NCI-H69 (cell line): ENCODE results near the gene SEC31A.
"Not testable (repeated sequence)": the region's sequence is repeated elsewhere in the genome, so short reads cannot be mapped to it uniquely, and the experiment has no call there.

Experiments
- DNase-seq: peaks from one replicate; lab custom pipeline; 2025; lab: John Stamatoyannopoulos, UW

Gene SEC31A, protein sequence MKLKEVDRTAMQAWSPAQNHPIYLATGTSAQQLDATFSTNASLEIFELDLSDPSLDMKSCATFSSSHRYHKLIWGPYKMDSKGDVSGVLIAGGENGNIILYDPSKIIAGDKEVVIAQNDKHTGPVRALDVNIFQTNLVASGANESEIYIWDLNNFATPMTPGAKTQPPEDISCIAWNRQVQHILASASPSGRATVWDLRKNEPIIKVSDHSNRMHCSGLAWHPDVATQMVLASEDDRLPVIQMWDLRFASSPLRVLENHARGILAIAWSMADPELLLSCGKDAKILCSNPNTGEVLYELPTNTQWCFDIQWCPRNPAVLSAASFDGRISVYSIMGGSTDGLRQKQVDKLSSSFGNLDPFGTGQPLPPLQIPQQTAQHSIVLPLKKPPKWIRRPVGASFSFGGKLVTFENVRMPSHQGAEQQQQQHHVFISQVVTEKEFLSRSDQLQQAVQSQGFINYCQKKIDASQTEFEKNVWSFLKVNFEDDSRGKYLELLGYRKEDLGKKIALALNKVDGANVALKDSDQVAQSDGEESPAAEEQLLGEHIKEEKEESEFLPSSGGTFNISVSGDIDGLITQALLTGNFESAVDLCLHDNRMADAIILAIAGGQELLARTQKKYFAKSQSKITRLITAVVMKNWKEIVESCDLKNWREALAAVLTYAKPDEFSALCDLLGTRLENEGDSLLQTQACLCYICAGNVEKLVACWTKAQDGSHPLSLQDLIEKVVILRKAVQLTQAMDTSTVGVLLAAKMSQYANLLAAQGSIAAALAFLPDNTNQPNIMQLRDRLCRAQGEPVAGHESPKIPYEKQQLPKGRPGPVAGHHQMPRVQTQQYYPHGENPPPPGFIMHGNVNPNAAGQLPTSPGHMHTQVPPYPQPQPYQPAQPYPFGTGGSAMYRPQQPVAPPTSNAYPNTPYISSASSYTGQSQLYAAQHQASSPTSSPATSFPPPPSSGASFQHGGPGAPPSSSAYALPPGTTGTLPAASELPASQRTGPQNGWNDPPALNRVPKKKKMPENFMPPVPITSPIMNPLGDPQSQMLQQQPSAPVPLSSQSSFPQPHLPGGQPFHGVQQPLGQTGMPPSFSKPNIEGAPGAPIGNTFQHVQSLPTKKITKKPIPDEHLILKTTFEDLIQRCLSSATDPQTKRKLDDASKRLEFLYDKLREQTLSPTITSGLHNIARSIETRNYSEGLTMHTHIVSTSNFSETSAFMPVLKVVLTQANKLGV

GRCh38 chr4:82890901-82891706, at the start of gene SEC31A:
TSS of gene SEC31A (minus strand) at chr4:82891153. CDS start at chr4:82881936, 9,217 bp downstream.
- peak; percentile 95 for DNase-seq

DNA sequence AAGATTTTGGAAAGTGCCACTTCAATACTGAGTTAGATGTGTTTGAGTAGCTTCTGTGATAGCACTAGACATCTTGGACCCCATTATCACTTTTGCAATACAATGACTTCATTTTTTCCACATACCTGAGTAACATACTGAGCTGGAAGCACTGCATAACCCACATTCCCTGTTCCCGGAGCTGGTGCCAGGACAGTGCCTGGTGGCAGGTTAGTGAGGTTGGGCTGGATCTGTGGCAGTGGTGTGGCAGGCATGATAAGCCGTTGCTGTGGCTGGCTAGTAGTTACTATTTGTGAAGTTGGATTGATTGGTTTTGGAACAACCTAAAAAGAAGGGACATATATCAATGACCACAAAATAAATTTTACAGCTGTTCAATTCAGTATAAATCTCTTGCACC, 48.5 kb upstream of the SEC31A start:
- DNase-seq = no peak

DNA sequence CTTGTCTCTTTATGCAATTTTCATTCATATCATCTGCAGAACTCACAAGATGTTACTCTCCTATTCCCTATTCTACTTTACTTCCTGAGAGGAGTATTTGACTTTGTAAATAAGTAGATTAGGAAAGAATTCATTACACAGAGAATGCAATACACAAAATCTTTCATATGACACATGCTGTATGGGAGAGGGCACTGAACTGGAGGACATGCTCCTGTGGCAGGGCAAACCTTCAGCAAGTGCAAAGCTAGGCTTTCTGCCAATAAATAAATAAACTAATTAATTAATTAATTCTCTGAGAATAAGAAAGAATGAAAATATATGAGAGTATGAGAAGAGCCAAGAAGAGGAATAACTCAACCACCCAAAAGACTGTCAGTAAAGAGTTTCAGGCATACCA, 43.5 kb upstream of the SEC31A start:
- DNase-seq = no peak

DNA sequence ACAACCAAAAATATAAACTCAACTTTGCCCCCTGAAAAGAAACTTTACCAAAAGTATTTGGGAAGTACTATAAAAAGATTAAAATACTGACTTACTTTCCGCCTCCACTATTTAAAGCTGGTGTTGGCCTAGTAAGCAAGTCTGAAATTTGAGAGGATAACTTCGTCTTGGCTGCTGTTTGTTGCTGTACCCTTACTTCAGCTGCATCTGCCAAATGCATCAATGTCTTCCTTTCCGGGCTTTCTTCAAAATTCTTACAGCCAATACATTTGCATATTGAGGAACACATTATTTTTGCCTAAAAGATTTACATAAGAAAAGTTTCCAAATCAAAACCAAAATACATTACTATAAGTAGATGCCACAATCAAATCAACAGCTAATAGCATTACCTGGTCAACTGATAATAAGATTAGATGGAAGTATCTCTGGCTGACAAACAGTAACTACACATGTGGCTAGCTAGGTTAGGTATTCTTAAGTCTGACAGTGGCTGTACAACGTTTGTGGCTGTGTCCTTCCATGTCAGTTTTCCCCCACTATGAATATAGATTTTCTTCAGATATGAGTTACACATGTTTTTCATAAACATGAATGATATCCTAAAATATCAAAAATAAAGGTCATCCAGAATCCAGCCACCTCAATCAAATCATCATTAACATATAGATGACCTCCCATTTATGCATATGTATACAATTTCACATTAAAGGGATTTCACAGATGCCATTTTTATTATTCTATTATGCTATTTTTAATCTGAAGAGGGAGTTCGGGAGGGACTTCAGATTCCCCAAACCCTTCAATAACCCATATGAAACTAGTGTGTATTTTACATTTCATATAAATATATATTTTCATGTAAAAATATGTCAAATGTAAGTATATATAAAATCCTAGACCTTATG, 40.1 kb upstream of the SEC31A start:
- DNase-seq = no peak

DNA sequence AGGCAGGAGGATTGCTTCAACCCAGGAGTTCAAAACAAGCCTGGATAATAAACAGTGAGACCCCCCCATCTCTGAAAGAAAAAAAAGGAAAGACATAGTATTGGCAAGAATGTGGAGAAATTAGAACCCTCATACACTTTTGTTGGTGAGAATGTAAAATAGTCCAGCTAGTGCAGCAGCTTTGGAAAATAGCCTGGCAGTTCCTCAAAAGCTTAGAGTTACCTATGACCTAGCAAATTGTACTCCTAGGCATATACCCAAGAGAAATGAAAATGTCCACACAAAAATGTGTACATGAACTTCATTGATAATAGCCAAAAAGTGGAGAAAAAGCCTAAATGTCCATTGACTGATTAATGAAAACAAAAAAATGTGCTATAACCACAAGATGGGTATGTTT, 30.8 kb upstream of the SEC31A start:
- no peak for DNase-seq

DNA sequence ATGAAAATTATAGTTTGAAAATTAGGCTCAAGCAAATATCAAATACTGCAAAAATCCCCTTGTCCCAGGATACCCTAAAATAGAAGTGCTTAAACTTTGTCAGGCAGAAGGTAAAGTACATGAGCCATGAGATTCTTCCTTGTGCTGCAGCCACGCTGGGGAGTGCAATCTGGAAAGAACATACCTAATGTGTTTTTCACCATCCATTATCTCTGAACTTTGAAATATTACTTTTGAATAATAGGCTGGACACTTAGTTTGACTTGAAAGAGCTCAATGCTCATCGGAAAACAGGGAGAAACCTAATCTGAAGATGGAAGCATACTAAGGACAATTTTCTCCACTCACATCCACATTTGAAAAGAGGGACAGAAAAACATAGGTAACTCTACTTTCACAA, 28.4 kb upstream of the SEC31A start:
- DNase-seq = no peak

DNA sequence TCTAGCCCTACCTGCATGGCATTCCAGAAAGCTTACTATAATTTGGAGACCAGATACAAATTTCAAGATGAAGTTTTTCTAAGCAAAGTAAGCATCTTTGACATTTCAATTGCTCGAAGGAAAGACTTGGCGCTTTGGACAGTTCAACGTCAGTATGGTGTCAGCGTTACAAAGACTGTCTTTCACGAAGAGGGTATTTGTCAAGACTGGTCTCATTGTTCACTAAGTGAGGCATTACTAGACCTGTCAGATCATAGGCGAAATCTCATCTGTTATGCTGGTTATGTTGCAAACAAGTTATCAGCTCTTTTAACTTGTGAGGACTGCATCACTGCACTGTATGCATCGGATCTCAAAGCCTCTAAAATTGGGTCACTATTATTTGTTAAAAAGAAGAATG, 27.1 kb upstream of the SEC31A start:
- DNase-seq = no peak

GRCh38 chr4:82913968-82914367, 23.0 kb upstream of the SEC31A start:
- not testable (repeated sequence) for DNase-seq

- no peak for DNase-seq
Observed at GRCh38 chr4:82913305-82913704, 22.4 kb upstream of the SEC31A start.

- DNase-seq = no peak
Observed at GRCh38 chr4:82909326-82909725, 18.4 kb upstream of the SEC31A start.

DNA sequence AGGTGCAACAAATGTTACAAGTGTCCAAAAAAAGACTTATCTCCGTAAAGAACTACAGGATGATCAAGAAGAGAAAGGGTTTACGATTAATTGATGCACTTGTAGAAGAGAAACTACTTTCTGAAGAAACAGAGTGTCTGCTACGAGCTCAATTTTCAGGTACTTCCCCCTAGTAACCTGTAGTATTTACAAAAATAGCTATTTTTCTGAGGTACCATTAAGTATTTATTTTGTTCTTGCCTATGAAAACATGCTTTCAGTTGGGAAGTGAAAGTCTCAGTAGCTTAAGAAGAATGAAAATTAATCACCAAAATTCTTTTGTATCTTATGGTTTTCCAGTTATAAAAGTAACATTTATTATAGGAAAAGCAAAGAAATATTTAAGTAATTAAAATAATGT, 15.5 kb upstream of the SEC31A start:
- no peak for DNase-seq

- no peak for DNase-seq
Observed at GRCh38 chr4:82905205-82905604, 14.3 kb upstream of the SEC31A start.

DNA sequence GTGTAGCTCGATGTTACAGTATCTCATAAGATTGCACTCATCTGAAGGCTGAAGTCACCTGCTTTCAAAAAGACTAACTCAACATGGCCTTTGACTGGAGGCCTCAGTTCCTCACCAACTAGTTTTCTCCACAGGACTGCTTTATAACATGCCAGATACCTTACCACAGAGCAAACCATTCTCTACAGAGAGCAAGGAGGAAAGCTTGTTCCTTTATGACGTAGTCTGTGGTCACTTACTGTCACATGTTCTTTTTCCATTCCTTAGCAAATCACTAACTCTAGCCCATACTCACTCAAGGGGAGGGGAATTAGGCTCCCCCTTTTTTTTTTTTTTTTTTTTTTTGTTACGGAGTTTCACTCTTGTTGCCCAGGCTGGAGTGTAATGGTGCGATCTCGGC, 12.8 kb upstream of the SEC31A start:
- DNase-seq = no peak

DNA sequence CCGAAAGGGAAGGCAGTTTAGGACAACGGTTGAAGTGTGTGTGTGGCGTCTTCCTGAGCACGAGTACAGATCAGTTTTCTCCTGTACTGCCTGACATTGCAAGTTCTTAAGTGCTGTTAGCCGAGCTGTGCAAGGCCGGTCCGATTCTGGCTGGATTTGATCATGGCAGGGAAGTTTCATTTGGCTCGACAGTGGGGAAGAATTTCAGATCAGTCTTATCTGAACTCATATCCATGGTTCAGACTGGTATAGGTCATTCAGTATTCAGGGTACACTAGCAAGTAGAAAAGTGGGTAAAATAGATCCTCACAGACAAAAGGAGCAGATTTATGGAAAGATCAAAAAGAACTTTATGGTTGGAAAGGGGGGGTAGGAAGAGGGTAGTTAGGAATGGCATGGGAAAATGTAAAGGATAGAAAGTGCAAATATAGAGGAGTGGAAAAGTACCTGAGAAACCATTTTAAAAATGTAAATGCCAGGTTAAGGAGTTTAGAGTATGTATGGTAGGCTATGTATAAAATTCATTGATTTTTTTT, 10.3 kb upstream of the SEC31A start:
- DNase-seq = no peak

DNA sequence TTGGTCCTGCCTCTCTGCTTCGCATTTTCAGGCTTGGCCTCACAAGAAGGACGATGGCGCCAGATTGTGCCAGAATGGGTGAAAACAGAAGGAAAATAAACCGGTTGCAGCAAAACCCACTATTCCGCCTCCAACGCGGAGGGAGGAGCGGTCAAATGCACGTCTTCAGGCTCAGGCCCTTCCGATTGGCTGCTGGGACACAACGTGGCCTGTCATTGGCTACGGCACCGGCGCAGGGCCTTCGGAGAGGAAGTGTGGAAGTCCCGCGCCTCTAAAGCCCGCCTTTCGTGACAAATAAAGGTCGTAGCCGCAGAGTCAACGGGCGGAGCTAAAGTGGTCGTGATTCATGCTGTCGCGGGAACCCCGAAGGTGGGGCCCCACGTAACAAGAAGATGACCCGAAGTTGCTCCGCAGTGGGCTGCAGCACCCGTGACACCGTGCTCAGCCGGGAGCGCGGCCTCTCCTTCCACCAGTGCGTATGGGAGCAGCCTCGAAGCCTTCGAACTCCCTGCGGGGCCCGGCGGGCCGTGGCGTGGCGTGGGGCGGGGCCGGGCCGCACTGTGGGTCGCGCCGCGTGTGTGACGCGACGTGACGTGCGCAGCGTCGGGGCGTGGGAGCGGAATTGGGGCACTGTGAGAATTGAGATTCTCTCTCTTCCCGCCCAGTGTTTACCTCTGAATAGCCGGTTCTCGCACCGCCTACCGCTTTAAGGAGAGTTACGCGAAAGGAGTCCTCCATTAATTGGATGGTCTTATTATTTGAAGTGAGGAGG, 9.6 kb upstream of the SEC31A start, which contains the start of gene THAP9:
THAP9 (plus strand) TSS at position 325 of the 772 bp plus-strand sequence; CDS start at position 393, 68 bp downstream.
- DNase-seq = peak; percentile 98

DNA sequence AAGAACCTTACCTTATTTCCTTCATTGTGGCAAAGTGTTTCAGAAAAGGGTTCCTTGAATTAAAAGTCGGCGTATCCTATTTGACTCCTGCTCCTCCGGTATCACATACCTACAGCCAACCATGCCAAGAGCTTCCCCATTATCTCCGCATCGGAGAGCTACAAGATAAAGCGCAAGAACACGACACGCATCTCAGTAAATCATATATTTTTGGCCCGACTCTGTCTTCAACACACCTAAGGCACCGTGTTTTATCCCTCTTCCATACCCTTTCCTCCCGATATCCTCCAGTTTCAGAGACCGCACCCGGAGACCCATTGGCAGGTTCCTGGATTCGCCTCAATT, 9.1 kb upstream of the SEC31A start:
- no peak for DNase-seq

DNA sequence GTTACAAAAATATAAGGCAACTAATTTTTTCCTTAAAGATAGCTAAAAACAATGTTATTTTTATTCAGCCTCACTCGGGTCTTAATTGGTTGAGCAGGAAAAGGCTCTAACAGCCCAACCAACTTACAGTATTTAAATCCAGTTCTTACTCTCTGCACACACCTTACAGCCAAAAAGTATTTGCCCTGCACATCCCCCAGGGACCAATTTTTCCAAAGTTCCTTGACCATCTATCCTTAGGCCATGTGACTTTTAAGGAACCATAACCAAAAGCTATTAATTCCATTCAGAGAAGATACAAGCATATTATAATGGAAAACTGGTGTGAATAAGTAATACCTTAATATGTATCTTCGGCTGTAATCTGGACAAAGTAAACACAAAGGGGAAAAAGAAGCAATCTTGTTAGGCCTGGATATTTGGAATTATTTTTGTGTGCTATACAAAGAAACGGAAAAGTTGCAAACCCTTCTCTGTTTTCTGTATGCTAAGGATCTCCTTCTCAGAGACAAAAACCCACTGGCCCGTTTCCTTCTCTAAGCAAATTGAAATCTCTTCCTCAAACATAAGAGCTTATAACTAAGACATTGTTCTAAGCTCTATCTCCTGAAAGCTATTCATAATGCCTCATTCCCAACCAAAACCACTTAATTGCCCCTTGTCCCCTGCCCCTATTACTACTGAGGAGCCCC, 8.6 kb upstream of the SEC31A start:
- peak; percentile 41 for DNase-seq

DNA sequence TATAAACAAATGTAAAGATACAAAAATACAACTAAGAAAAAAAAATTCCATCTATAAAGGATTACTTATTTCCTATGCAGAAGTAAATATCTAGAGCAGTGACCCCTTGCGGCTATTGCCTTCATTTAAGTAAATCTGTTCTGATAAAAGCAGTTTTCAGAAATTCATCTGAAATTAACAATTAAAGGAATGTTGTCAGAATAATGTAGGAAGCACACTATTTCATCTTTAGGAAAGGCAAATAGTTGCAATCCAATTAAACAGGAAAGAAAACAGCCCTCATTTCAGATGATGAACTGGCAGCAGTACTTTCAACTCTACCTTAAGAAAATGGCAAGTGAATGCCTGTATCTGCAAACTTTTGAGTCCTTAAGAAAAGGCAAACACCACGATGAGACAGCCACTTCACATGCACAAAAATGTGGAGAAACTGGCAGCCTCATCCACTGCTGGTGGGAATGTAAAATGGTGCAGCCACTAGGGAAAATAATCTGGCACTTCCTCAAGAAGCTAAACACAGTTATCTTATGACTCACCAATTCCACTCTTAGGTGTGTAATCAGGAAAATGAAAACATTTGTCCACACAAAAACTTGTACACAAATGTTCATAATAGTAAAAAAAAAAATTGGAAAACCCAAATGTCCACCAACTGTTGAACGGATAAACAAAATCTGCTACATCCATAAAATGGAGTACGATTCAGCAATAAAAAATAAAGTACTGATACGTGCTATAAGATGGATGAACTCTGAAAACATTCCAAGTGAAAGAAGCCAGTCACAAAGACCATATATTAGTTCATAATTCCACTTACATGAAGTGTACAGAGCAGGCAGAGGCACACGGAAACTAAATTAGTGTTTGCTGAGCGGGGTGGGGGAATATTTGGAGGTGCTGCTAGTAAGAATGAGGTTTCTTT, 7.6 kb upstream of the SEC31A start:
- DNase-seq = peak; percentile 7
